ENCODE data around the gene NLK. TPM values are rescaled to one million over a fixed set of nuclear protein-coding genes. Genes with fewer than 3 reads are reported as not detected.

NLK gene
- total and polyA plus RNA-seq, 2 donors (not counting 3 experiments of a cell fraction or from before 2014, with no cell fraction given), result 23.8 to 34.2 TPM

DNA sequence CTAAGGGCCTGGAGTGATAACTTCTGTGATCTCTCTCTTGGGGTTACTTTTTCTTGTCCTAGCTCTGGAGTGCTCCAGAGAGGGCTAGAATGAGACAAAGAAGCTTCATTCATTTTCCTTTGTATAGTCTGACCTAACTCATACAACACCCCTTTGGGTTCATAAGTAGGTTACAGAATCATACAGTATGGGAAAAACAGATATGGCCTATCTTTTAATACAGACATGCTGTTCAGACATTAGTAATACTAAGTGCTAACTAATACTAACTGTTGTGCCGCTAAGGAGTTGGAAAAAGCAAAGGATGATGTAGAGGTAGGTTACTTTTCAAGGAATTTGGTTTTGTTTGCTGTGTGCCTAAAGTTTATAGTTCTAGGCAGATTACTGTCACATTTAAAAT is 84.7 kb downstream of the NLK start:
- FAIRE-seq, result no peak
- no peaks in the 10 kb centered on the region for H3K9me3 ChIP-seq (replicated peaks; ENCODE audit: control insufficient read depth, insufficient read depth, low read length)
- no peak overlapping the region for H2AFZ ChIP-seq (ENCODE audit: low read depth, low read length)
- no peaks in the 10 kb centered on the region for H3K9me1 ChIP-seq (replicated peaks; ENCODE audit: control insufficient read depth, extremely low read depth, insufficient read depth, low read length)
- TF ChIP-seq POLR2A (IDR thresholded peaks at IDR 0.05; ENCODE audit: low read depth, low read length) (no peak), EZH2 (IDR thresholded peaks at IDR 0.05; ENCODE audit: borderline replicate concordance, low read depth, low read length, severe bottlenecking) (no peak), JUN (IDR thresholded peaks at IDR 0.05; ENCODE audit: borderline replicate concordance, insufficient read depth, insufficient read length, low read depth) (no peak), GATA2 (IDR thresholded peaks at IDR 0.05; ENCODE audit: insufficient read depth, insufficient read length, low read depth, low read length) (no peak), FOS (IDR thresholded peaks at IDR 0.05; ENCODE audit: borderline replicate concordance, insufficient read depth, low read length) (no peak)
- no peak overlapping the region for H3K4me3 ChIP-seq (replicated peaks in 1 of 3; ENCODE audit: insufficient read depth in 1 of 3, low read depth in 1 of 3, low read length in 3 of 3)
- no peaks in the 10 kb centered on the region for H3K79me2 ChIP-seq (ENCODE audit: control insufficient read depth, insufficient read depth, low read length)
- no peaks in the 10 kb centered on the region for H3K27me3 ChIP-seq (ENCODE audit: control insufficient read depth in 2 of 2, insufficient read depth in 2 of 2, low read length in 2 of 2)
- peaks cover 16% of the 10 kb centered on the region for H3K4me1 ChIP-seq (ENCODE audit: control insufficient read depth, extremely low read depth, insufficient read depth, low read length)
- no peak for DNase-seq (ENCODE audit: low read depth, low spot score)
- no peaks in the 10 kb centered on the region for H4K20me1 ChIP-seq (replicated peaks; ENCODE audit: control insufficient read depth, extremely low read depth, insufficient read depth, low read length)
- H3K36me3 ChIP-seq (ENCODE audit: control insufficient read depth in 2 of 2, extremely low read depth in 1 of 2, insufficient read depth in 2 of 2, low read length in 2 of 2), result peaks cover 0 to 3% of the 10 kb centered on the region in 2 experiments
- no peak overlapping the region for H3K27ac ChIP-seq (ENCODE audit: insufficient read depth, low read depth, low read length)
- no peak overlapping the region for H3K9ac ChIP-seq (replicated peaks; ENCODE audit: extremely low read depth, insufficient read depth, low read length)
- ChIA-PET POLR2A (no interaction called here), CTCF (no interaction called here)
- no peak overlapping the region for H3K4me2 ChIP-seq (ENCODE audit: insufficient read depth, low read length)
- no TSS peak for BruUV-seq (replicated peaks)
- intact Hi-C loops (cut with micrococcal nuclease) (loop anchor here (5.0 kb wide), 1 partner anchor 35 kb away; no protein-coding TSS in a partner anchor), dilution Hi-C loops (cut with MboI; ENCODE audit: extremely low pct_ligation_motif_present, low sequenced_read_pairs) (no loop called here)

GRCh38 chr17:28128779-28129178 is 86.3 kb downstream of the NLK start:
- Histone ChIP-seq H3K27me3 (ENCODE audit: control insufficient read depth in 2 of 2, insufficient read depth in 2 of 2, low read length in 2 of 2) (no peaks in the 10 kb centered on the region), H3K9ac (replicated peaks; ENCODE audit: extremely low read depth, insufficient read depth, low read length) (no peak overlapping the region), H3K27ac (ENCODE audit: insufficient read depth, low read depth, low read length) (no peak overlapping the region), H3K36me3 (ENCODE audit: control insufficient read depth in 2 of 2, extremely low read depth in 1 of 2, insufficient read depth in 2 of 2, low read length in 2 of 2) (peaks cover 0 to 6% of the 10 kb centered on the region in 2 experiments), H3K9me1 (replicated peaks; ENCODE audit: control insufficient read depth, extremely low read depth, insufficient read depth, low read length) (no peaks in the 10 kb centered on the region), H3K9me3 (replicated peaks; ENCODE audit: control insufficient read depth, insufficient read depth, low read length) (no peaks in the 10 kb centered on the region), H4K20me1 (replicated peaks; ENCODE audit: control insufficient read depth, extremely low read depth, insufficient read depth, low read length) (no peaks in the 10 kb centered on the region), H3K79me2 (ENCODE audit: control insufficient read depth, insufficient read depth, low read length) (no peaks in the 10 kb centered on the region), H3K4me1 (ENCODE audit: control insufficient read depth, extremely low read depth, insufficient read depth, low read length) (peaks cover 31% of the 10 kb centered on the region), H3K4me2 (ENCODE audit: insufficient read depth, low read length) (no peak overlapping the region), H3K4me3 (replicated peaks in 1 of 3; ENCODE audit: insufficient read depth in 1 of 3, low read depth in 1 of 3, low read length in 3 of 3) (no peak overlapping the region), H2AFZ (ENCODE audit: low read depth, low read length) (no peak overlapping the region)
- no TSS peak for BruUV-seq (replicated peaks)
- TF ChIP-seq, protein P1, sequence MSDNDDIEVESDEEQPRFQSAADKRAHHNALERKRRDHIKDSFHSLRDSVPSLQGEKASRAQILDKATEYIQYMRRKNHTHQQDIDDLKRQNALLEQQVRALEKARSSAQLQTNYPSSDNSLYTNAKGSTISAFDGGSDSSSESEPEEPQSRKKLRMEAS (IDR thresholded peaks at IDR 0.05; ENCODE audit: insufficient read depth, insufficient read length), result no peak
- CTCF ChIA-PET, result no interaction called here
- intact Hi-C loops (cut with micrococcal nuclease) (loop anchor here (5.0 kb wide), 1 partner anchor 36 kb away; no protein-coding TSS in a partner anchor), dilution Hi-C loops (cut with MboI; ENCODE audit: extremely low pct_ligation_motif_present, low sequenced_read_pairs) (no loop called here)
- DNase-seq (ENCODE audit: low read depth, low spot score) (no peak), FAIRE-seq (no peak)
- POLR2A ChIA-PET, result no interaction called here

All from endothelial cell of umbilical vein (primary cell).